Measurements from ENCODE around the gene ODAPH.

ODAPH gene

DNA sequence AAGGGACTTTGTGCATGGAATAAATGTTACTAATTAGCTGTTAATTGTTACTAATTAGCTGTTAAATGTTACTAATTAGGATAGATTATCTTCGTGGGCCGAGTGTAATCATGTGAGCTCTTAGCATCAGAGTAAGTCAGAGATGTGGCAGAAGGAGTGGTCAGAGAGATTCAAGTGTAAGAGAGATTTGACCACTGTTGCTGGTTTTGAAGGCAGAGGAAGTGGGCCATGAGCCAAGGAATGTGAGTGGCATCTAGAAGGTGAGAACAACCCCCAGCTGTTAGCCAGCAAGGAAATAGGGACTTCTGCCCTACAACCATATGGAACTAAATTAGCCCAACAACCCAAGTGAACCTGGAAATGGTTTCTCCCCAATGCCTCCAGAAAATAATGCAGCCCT, 28.2 kb downstream of the ODAPH start:
- no peak overlapping the region for H3K4me3 ChIP-seq (ENCODE audit: low read length)
- TF ChIP-seq EZH2phosphoT487 (IDR thresholded peaks at IDR 0.05; ENCODE audit: borderline replicate concordance, low read length): no peak
- TF ChIP-seq, protein P1, sequence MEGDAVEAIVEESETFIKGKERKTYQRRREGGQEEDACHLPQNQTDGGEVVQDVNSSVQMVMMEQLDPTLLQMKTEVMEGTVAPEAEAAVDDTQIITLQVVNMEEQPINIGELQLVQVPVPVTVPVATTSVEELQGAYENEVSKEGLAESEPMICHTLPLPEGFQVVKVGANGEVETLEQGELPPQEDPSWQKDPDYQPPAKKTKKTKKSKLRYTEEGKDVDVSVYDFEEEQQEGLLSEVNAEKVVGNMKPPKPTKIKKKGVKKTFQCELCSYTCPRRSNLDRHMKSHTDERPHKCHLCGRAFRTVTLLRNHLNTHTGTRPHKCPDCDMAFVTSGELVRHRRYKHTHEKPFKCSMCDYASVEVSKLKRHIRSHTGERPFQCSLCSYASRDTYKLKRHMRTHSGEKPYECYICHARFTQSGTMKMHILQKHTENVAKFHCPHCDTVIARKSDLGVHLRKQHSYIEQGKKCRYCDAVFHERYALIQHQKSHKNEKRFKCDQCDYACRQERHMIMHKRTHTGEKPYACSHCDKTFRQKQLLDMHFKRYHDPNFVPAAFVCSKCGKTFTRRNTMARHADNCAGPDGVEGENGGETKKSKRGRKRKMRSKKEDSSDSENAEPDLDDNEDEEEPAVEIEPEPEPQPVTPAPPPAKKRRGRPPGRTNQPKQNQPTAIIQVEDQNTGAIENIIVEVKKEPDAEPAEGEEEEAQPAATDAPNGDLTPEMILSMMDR (IDR thresholded peaks at IDR 0.05; ENCODE audit: low read depth, low read length, poor library complexity, severe bottlenecking): no peak
- H3K27ac ChIP-seq (ENCODE audit: low read depth, low read length): no peak overlapping the region
- no peaks in the 10 kb centered on the region for H3F3A ChIP-seq (ENCODE audit: control insufficient read depth, insufficient read depth)
- no peaks in the 10 kb centered on the region for H4K20me1 ChIP-seq (ENCODE audit: control insufficient read depth, insufficient read depth, low read depth, low read length)
- no peaks in the 10 kb centered on the region for H3K4me1 ChIP-seq (ENCODE audit: control insufficient read depth, low read length)
- no peaks in the 10 kb centered on the region for H3K36me3 ChIP-seq (ENCODE audit: control insufficient read depth, low read length)
- no peaks in the 10 kb centered on the region for H3K27me3 ChIP-seq (ENCODE audit: control insufficient read depth, low read length)
- no peaks in the 10 kb centered on the region for H3K9me3 ChIP-seq (ENCODE audit: control insufficient read depth, insufficient read depth, low read length)
- no peaks in the 10 kb centered on the region for H3K79me2 ChIP-seq (ENCODE audit: control insufficient read depth, low read length)
- H3K4me2 ChIP-seq (ENCODE audit: low read length): no peak overlapping the region
- no peaks in the 10 kb centered on the region for H3K9me2 ChIP-seq (replicated peaks; ENCODE audit: control insufficient read depth, low read length)

DNA sequence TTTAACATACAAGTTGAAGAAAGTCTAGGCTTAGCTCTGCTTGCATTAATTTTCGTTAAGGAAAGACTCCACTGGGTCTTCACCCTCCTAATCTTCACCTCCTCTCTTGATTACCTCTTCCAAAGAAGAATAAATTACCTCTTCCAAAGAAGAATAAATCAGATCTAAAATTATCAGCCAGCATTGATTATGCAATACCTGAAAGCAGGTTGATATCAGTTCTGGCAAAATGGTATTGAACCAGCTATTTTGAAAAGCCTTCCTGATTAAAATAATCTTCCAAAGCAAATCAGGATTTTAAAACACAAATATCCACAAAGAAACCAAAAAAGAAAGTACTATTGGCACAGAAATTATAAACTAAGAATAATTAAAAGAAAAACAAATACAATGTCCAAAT, 37.5 kb downstream of the ODAPH start:
- H3K4me3 ChIP-seq (ENCODE audit: low read length): no peak overlapping the region
- no peaks in the 10 kb centered on the region for H3K9me2 ChIP-seq (replicated peaks; ENCODE audit: control insufficient read depth, low read length)
- no peaks in the 10 kb centered on the region for H4K20me1 ChIP-seq (ENCODE audit: control insufficient read depth, insufficient read depth, low read depth, low read length)
- no peaks in the 10 kb centered on the region for H3K79me2 ChIP-seq (ENCODE audit: control insufficient read depth, low read length)
- H3K4me1 ChIP-seq (ENCODE audit: control insufficient read depth, low read length): no peaks in the 10 kb centered on the region
- TF ChIP-seq EZH2phosphoT487 (IDR thresholded peaks at IDR 0.05; ENCODE audit: borderline replicate concordance, low read length): no peak
- no peak overlapping the region for H3K27ac ChIP-seq (ENCODE audit: low read depth, low read length)
- no peak overlapping the region for H3K4me2 ChIP-seq (ENCODE audit: low read length)
- no peaks in the 10 kb centered on the region for H3K36me3 ChIP-seq (ENCODE audit: control insufficient read depth, low read length)
- no peaks in the 10 kb centered on the region for H3F3A ChIP-seq (ENCODE audit: control insufficient read depth, insufficient read depth)
- no peaks in the 10 kb centered on the region for H3K9me3 ChIP-seq (ENCODE audit: control insufficient read depth, insufficient read depth, low read length)
- H3K27me3 ChIP-seq (ENCODE audit: control insufficient read depth, low read length): peaks cover 6% of the 10 kb centered on the region

DNA sequence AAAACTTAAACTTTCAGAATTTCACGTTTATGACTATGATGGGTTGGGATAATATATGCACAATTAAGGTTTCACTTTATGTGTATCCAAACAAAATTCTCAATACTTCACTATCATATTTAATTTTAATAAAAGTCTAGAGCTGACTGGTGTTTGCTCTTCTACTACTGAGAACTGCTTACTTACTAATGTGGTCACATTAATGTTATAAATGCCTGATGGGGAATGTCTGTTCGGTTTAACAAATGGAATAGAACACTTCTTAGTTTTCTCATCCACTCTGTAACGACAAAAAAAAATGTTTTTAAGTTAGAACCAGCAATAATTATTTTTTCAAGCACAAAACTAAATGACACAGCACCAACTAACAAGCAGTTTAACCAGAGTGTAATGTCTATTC, 40.2 kb downstream of the ODAPH start:
- TF ChIP-seq, protein P1 (IDR thresholded peaks at IDR 0.05; ENCODE audit: low read depth, low read length, poor library complexity, severe bottlenecking): no peak
- no peak for TF ChIP-seq EZH2phosphoT487 (IDR thresholded peaks at IDR 0.05; ENCODE audit: borderline replicate concordance, low read length)
- no peak overlapping the region for H3K4me2 ChIP-seq (ENCODE audit: low read length)
- H3K79me2 ChIP-seq (ENCODE audit: control insufficient read depth, low read length): no peaks in the 10 kb centered on the region
- H3K9me3 ChIP-seq (ENCODE audit: control insufficient read depth, insufficient read depth, low read length): no peaks in the 10 kb centered on the region
- H3K9me2 ChIP-seq (replicated peaks; ENCODE audit: control insufficient read depth, low read length): no peaks in the 10 kb centered on the region
- H3K36me3 ChIP-seq (ENCODE audit: control insufficient read depth, low read length): no peaks in the 10 kb centered on the region
- H3K27ac ChIP-seq (ENCODE audit: low read depth, low read length): no peak overlapping the region
- no peaks in the 10 kb centered on the region for H3K4me1 ChIP-seq (ENCODE audit: control insufficient read depth, low read length)
- H3F3A ChIP-seq (ENCODE audit: control insufficient read depth, insufficient read depth): no peaks in the 10 kb centered on the region
- H3K4me3 ChIP-seq (ENCODE audit: low read length): no peak overlapping the region
- no peaks in the 10 kb centered on the region for H4K20me1 ChIP-seq (ENCODE audit: control insufficient read depth, insufficient read depth, low read depth, low read length)
- peaks cover 10% of the 10 kb centered on the region for H3K27me3 ChIP-seq (ENCODE audit: control insufficient read depth, low read length)

DNA sequence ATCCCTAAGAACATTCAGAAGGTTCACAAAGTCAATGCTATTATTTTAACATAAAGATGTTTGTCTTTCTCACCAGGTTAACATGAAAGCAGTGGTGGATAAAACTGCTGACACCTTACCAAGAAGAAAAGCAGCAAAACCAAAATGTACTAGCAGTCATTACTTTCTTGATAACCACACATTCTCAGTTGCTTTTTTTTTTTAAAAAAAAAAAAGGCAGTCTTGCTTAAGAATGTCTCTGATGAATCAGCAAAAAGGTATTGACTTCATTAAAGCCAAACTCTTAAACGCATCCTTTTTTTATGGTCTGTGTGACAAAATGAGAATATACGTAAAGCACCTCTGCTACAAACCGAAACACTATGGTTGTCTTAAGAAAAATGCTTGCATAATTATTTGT, 42.5 kb downstream of the ODAPH start:
- no peak overlapping the region for H3K4me2 ChIP-seq (ENCODE audit: low read length)
- no peaks in the 10 kb centered on the region for H3K9me3 ChIP-seq (ENCODE audit: control insufficient read depth, insufficient read depth, low read length)
- no peaks in the 10 kb centered on the region for H3F3A ChIP-seq (ENCODE audit: control insufficient read depth, insufficient read depth)
- no peaks in the 10 kb centered on the region for H4K20me1 ChIP-seq (ENCODE audit: control insufficient read depth, insufficient read depth, low read depth, low read length)
- TF ChIP-seq, protein P1 (IDR thresholded peaks at IDR 0.05; ENCODE audit: low read depth, low read length, poor library complexity, severe bottlenecking): no peak
- TF ChIP-seq EZH2phosphoT487 (IDR thresholded peaks at IDR 0.05; ENCODE audit: borderline replicate concordance, low read length): no peak
- H3K27ac ChIP-seq (ENCODE audit: low read depth, low read length): no peak overlapping the region
- H3K4me1 ChIP-seq (ENCODE audit: control insufficient read depth, low read length): no peaks in the 10 kb centered on the region
- no peaks in the 10 kb centered on the region for H3K36me3 ChIP-seq (ENCODE audit: control insufficient read depth, low read length)
- no peaks in the 10 kb centered on the region for H3K9me2 ChIP-seq (replicated peaks; ENCODE audit: control insufficient read depth, low read length)
- H3K27me3 ChIP-seq (ENCODE audit: control insufficient read depth, low read length): peaks cover 10% of the 10 kb centered on the region
- H3K4me3 ChIP-seq (ENCODE audit: low read length): no peak overlapping the region
- H3K79me2 ChIP-seq (ENCODE audit: control insufficient read depth, low read length): no peaks in the 10 kb centered on the region

All from DOHH2 (cell line).